Measurements from ENCODE around the gene CAMTA1. TPM values are rescaled to one million over a fixed set of nuclear protein-coding genes. Genes with fewer than 3 reads are reported as not detected.

CAMTA1 gene
- total and polyA plus RNA-seq, 2 experiments from 2014 or later = 89.0 to 145 TPM

DNA sequence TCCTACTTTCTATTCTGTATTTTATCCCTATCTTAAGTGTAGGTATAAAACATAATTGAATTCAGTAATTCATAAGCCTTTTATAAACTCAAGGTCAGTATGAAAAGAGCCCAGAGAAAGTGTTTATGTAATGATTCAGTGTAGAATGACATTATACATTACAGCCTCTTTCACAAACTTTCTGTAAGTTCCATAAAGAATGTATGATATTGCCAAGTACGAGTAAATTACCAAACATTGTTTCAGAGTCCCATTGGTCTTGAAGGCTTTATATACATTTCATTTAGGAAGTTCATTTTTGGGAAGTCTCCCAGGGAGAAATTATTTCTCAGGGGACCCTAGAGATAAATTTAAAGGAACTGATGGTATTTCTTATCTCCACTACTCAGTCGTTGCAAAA lies 948.0 kb downstream of the CAMTA1 start:
- no peaks in the 10 kb centered on the region for H3K4me1 ChIP-seq (ENCODE audit: insufficient read depth)
- H3K27me3 ChIP-seq = no peaks in the 10 kb centered on the region
- no peak overlapping the region for H2AFZ ChIP-seq
- DNase-seq (ENCODE audit: low spot score) = no peak
- H3K36me3 ChIP-seq (replicated peaks; ENCODE audit: insufficient read depth, low read depth) = no peaks in the 10 kb centered on the region
- TF ChIP-seq EZH2phosphoT487 (IDR thresholded peaks at IDR 0.05; ENCODE audit: low read depth, severe bottlenecking, unreplicated experiment) = no peak
- TF ChIP-seq, protein P1, sequence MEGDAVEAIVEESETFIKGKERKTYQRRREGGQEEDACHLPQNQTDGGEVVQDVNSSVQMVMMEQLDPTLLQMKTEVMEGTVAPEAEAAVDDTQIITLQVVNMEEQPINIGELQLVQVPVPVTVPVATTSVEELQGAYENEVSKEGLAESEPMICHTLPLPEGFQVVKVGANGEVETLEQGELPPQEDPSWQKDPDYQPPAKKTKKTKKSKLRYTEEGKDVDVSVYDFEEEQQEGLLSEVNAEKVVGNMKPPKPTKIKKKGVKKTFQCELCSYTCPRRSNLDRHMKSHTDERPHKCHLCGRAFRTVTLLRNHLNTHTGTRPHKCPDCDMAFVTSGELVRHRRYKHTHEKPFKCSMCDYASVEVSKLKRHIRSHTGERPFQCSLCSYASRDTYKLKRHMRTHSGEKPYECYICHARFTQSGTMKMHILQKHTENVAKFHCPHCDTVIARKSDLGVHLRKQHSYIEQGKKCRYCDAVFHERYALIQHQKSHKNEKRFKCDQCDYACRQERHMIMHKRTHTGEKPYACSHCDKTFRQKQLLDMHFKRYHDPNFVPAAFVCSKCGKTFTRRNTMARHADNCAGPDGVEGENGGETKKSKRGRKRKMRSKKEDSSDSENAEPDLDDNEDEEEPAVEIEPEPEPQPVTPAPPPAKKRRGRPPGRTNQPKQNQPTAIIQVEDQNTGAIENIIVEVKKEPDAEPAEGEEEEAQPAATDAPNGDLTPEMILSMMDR (IDR thresholded peaks at IDR 0.05; ENCODE audit: poor library complexity) = no peak
- TF ChIP-seq EZH2 (IDR thresholded peaks at IDR 0.05; ENCODE audit: borderline replicate concordance) = no peak
- H3K9me2 ChIP-seq (replicated peaks; ENCODE audit: insufficient read depth) = no peaks in the 10 kb centered on the region
- H4K20me1 ChIP-seq (ENCODE audit: insufficient read depth, poor library complexity, severe bottlenecking) = no peaks in the 10 kb centered on the region
- no peaks in the 10 kb centered on the region for H3K9me3 ChIP-seq (ENCODE audit: low read depth)
- 73% methylated on average over 2 of the region's 2 CpGs for WGBS (ENCODE audit: low lambda C conversion rate, missing lambda C conversion rate)
- H3K4me3 ChIP-seq = no peak overlapping the region
- H3K27ac ChIP-seq = no peak overlapping the region
- H3K79me2 ChIP-seq = no peaks in the 10 kb centered on the region
- H3K4me2 ChIP-seq = no peak overlapping the region

DNA sequence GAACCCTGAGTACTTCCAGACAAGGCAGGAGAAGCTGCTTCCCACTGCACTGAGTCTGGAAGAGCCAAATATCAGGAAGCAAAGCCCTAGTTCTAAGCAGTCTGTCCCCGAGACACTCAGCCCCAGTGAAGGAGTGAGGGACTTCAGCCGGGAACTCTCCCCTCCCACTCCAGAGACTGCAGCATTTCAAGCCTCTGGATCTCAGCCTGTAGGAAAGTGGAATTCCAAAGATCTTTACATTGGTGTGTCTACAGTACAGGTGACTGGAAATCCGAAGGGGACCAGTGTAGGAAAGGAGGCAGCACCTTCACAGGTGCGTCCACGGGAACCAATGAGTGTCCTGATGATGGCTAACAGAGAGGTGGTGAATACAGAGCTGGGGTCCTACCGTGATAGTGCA lies 952.8 kb downstream of the CAMTA1 start:
- Histone ChIP-seq H3K36me3 (replicated peaks; ENCODE audit: insufficient read depth, low read depth) (no peaks in the 10 kb centered on the region), H3K9me2 (replicated peaks; ENCODE audit: insufficient read depth) (no peaks in the 10 kb centered on the region), H3K9me3 (ENCODE audit: low read depth) (no peaks in the 10 kb centered on the region), H3K27me3 (no peaks in the 10 kb centered on the region), H2AFZ (no peak overlapping the region), H3K4me3 (no peak overlapping the region), H3K79me2 (no peaks in the 10 kb centered on the region), H3K4me2 (no peak overlapping the region), H4K20me1 (ENCODE audit: insufficient read depth, poor library complexity, severe bottlenecking) (no peaks in the 10 kb centered on the region), H3K27ac (no peak overlapping the region), H3K4me1 (ENCODE audit: insufficient read depth) (no peaks in the 10 kb centered on the region)
- 95% methylated on average over 6 of the region's 6 CpGs for WGBS (ENCODE audit: low lambda C conversion rate, missing lambda C conversion rate)
- DNase-seq (ENCODE audit: low spot score) = no peak
- TF ChIP-seq EZH2phosphoT487 (IDR thresholded peaks at IDR 0.05; ENCODE audit: low read depth, severe bottlenecking, unreplicated experiment) = no peak
- TF ChIP-seq, protein P1 (IDR thresholded peaks at IDR 0.05; ENCODE audit: poor library complexity) = no peak

DNA sequence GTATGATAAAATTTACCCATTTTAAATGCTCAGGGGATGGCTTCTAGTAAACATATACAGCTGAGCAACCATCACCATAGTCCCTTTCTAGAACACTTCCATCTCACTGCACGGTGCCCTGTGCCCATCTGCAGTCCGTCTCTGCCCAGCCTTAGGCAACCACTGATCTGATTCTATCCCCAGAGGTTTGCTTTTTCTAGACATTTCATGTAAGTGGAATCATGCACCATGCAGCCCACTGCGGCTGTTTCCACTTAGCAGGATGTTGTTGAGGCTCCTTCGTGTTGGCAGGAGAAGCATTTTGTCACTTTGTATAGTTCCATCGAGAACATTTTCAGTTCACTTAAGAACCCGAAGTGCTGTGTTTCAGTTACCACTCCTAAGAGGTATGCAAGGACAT lies 958.1 kb downstream of the CAMTA1 start:
- WGBS (ENCODE audit: low lambda C conversion rate, missing lambda C conversion rate) = 65% methylated on average over 6 of the region's 6 CpGs
- no peaks in the 10 kb centered on the region for H3K9me3 ChIP-seq (ENCODE audit: low read depth)

More for the DNA sequence above, 958.1 kb downstream of the CAMTA1 start:
- no peaks in the 10 kb centered on the region for H3K9me2 ChIP-seq (replicated peaks; ENCODE audit: insufficient read depth)
- H2AFZ ChIP-seq = no peak overlapping the region
- H3K4me2 ChIP-seq = no peak overlapping the region
- no peaks in the 10 kb centered on the region for H3K79me2 ChIP-seq
- no peak overlapping the region for H3K4me3 ChIP-seq
- no peaks in the 10 kb centered on the region for H3K4me1 ChIP-seq (ENCODE audit: insufficient read depth)
- no peak for TF ChIP-seq EZH2 (IDR thresholded peaks at IDR 0.05; ENCODE audit: borderline replicate concordance)
- TF ChIP-seq, protein P1 (IDR thresholded peaks at IDR 0.05; ENCODE audit: poor library complexity) = no peak
- no peak for TF ChIP-seq EZH2phosphoT487 (IDR thresholded peaks at IDR 0.05; ENCODE audit: low read depth, severe bottlenecking, unreplicated experiment)
- peak; percentile 15 for DNase-seq (ENCODE audit: low spot score)
- no peak overlapping the region for H3K27ac ChIP-seq
- H3K36me3 ChIP-seq (replicated peaks; ENCODE audit: insufficient read depth, low read depth) = no peaks in the 10 kb centered on the region
- H3K27me3 ChIP-seq = no peaks in the 10 kb centered on the region
- H4K20me1 ChIP-seq (ENCODE audit: insufficient read depth, poor library complexity, severe bottlenecking) = no peaks in the 10 kb centered on the region

Measured in hepatocyte (in vitro differentiated cells).